ENCODE data around the gene INPP5D.
A peak's percentile ranks its signal among the peaks of the same experiment; 100 is the strongest.

The INPP5D gene

GRCh38 chr2:233021771-233022170, 38.4 kb upstream of the INPP5D start:
- no peak overlapping the region for H3K4me3 ChIP-seq (ENCODE audit: low read length)
- H3K9ac ChIP-seq (ENCODE audit: low read length), result no peak overlapping the region
- peaks cover 12% of the 10 kb centered on the region for H3K9me3 ChIP-seq (ENCODE audit: control insufficient read depth, low read length)
- no peaks in the 10 kb centered on the region for H3K36me3 ChIP-seq (ENCODE audit: control insufficient read depth, insufficient read depth, low read length, severe bottlenecking)
- peaks cover 6% of the 10 kb centered on the region for H3K4me1 ChIP-seq (ENCODE audit: control insufficient read depth, insufficient read depth, low read length)
- H3K27me3 ChIP-seq (replicated peaks; ENCODE audit: control insufficient read depth, insufficient read depth, low read length), result no peaks in the 10 kb centered on the region
- DNase-seq (ENCODE audit: low read depth), result no peak

GRCh38 chr2:233022561-233022960, 37.6 kb upstream of the INPP5D start:
- Histone ChIP-seq H3K36me3 (ENCODE audit: control insufficient read depth, insufficient read depth, low read length, severe bottlenecking) (no peaks in the 10 kb centered on the region), H3K4me3 (ENCODE audit: low read length) (no peak overlapping the region), H3K9ac (ENCODE audit: low read length) (no peak overlapping the region), H3K4me1 (ENCODE audit: control insufficient read depth, insufficient read depth, low read length) (peaks cover 7% of the 10 kb centered on the region), H3K9me3 (ENCODE audit: control insufficient read depth, low read length) (peaks cover 8% of the 10 kb centered on the region), H3K27me3 (replicated peaks; ENCODE audit: control insufficient read depth, insufficient read depth, low read length) (no peaks in the 10 kb centered on the region)
- DNase-seq (ENCODE audit: low read depth), result no peak

- Histone ChIP-seq H3K9ac (ENCODE audit: low read length) (no peak overlapping the region), H3K36me3 (ENCODE audit: control insufficient read depth, insufficient read depth, low read length, severe bottlenecking) (no peaks in the 10 kb centered on the region), H3K4me1 (ENCODE audit: control insufficient read depth, insufficient read depth, low read length) (peaks cover 7% of the 10 kb centered on the region), H3K9me3 (ENCODE audit: control insufficient read depth, low read length) (peaks cover 2% of the 10 kb centered on the region), H3K27me3 (replicated peaks; ENCODE audit: control insufficient read depth, insufficient read depth, low read length) (no peaks in the 10 kb centered on the region), H3K4me3 (ENCODE audit: low read length) (no peak overlapping the region)
- no peak for DNase-seq (ENCODE audit: low read depth)
Measured at GRCh38 chr2:233023007-233023760, 37.0 kb upstream of the INPP5D start.

- no peak overlapping the region for H3K4me3 ChIP-seq (ENCODE audit: low read length)
- no peak for DNase-seq (ENCODE audit: low read depth)
- H3K27me3 ChIP-seq (replicated peaks; ENCODE audit: control insufficient read depth, insufficient read depth, low read length), result no peaks in the 10 kb centered on the region
- peaks cover 7% of the 10 kb centered on the region for H3K4me1 ChIP-seq (ENCODE audit: control insufficient read depth, insufficient read depth, low read length)
- no peak overlapping the region for H3K9ac ChIP-seq (ENCODE audit: low read length)
- no peaks in the 10 kb centered on the region for H3K9me3 ChIP-seq (ENCODE audit: control insufficient read depth, low read length)
- H3K36me3 ChIP-seq (ENCODE audit: control insufficient read depth, insufficient read depth, low read length, severe bottlenecking), result no peaks in the 10 kb centered on the region
Measured at GRCh38 chr2:233023761-233024410, 36.3 kb upstream of the INPP5D start.

- Histone ChIP-seq H3K4me1 (ENCODE audit: control insufficient read depth, insufficient read depth, low read length) (peaks cover 7% of the 10 kb centered on the region), H3K9me3 (ENCODE audit: control insufficient read depth, low read length) (no peaks in the 10 kb centered on the region), H3K27me3 (replicated peaks; ENCODE audit: control insufficient read depth, insufficient read depth, low read length) (no peaks in the 10 kb centered on the region), H3K4me3 (ENCODE audit: low read length) (no peak overlapping the region), H3K36me3 (ENCODE audit: control insufficient read depth, insufficient read depth, low read length, severe bottlenecking) (no peaks in the 10 kb centered on the region), H3K9ac (ENCODE audit: low read length) (no peak overlapping the region)
- peak; percentile 4 for DNase-seq (ENCODE audit: low read depth)
Measured at GRCh38 chr2:233025706-233026105, 34.4 kb upstream of the INPP5D start.

GRCh38 chr2:233026198-233026813, 33.8 kb upstream of the INPP5D start:
- H3K9me3 ChIP-seq (ENCODE audit: control insufficient read depth, low read length), result no peaks in the 10 kb centered on the region
- no peaks in the 10 kb centered on the region for H3K27me3 ChIP-seq (replicated peaks; ENCODE audit: control insufficient read depth, insufficient read depth, low read length)
- no peaks in the 10 kb centered on the region for H3K36me3 ChIP-seq (ENCODE audit: control insufficient read depth, insufficient read depth, low read length, severe bottlenecking)
- no peak overlapping the region for H3K9ac ChIP-seq (ENCODE audit: low read length)
- H3K4me3 ChIP-seq (ENCODE audit: low read length), result no peak overlapping the region
- H3K4me1 ChIP-seq (ENCODE audit: control insufficient read depth, insufficient read depth, low read length), result peaks cover 7% of the 10 kb centered on the region
- DNase-seq (ENCODE audit: low read depth), result peak; percentile 69

- no peak overlapping the region for H3K4me3 ChIP-seq (ENCODE audit: low read length)
- no peaks in the 10 kb centered on the region for H3K27me3 ChIP-seq (replicated peaks; ENCODE audit: control insufficient read depth, insufficient read depth, low read length)
- no peaks in the 10 kb centered on the region for H3K9me3 ChIP-seq (ENCODE audit: control insufficient read depth, low read length)
- DNase-seq (ENCODE audit: low read depth), result no peak
- H3K9ac ChIP-seq (ENCODE audit: low read length), result no peak overlapping the region
- H3K36me3 ChIP-seq (ENCODE audit: control insufficient read depth, insufficient read depth, low read length, severe bottlenecking), result no peaks in the 10 kb centered on the region
- peaks cover 7% of the 10 kb centered on the region for H3K4me1 ChIP-seq (ENCODE audit: control insufficient read depth, insufficient read depth, low read length)
Measured at GRCh38 chr2:233029321-233029720, 30.8 kb upstream of the INPP5D start.

GRCh38 chr2:233031556-233032500, 28.3 kb upstream of the INPP5D start:
- H3K4me3 ChIP-seq (ENCODE audit: low read length), result no peak overlapping the region
- no peak overlapping the region for H3K9ac ChIP-seq (ENCODE audit: low read length)
- DNase-seq (ENCODE audit: low read depth), result no peak
- peaks cover under 1% of the 10 kb centered on the region for H3K4me1 ChIP-seq (ENCODE audit: control insufficient read depth, insufficient read depth, low read length)
- H3K9me3 ChIP-seq (ENCODE audit: control insufficient read depth, low read length), result no peaks in the 10 kb centered on the region
- H3K36me3 ChIP-seq (ENCODE audit: control insufficient read depth, insufficient read depth, low read length, severe bottlenecking), result no peaks in the 10 kb centered on the region
- H3K27me3 ChIP-seq (replicated peaks; ENCODE audit: control insufficient read depth, insufficient read depth, low read length), result no peaks in the 10 kb centered on the region

- H3K27me3 ChIP-seq (replicated peaks; ENCODE audit: control insufficient read depth, insufficient read depth, low read length), result no peaks in the 10 kb centered on the region
- no peak within 1 kb of the TSS for H3K9ac ChIP-seq (ENCODE audit: low read length)
- H3K9me3 ChIP-seq (ENCODE audit: control insufficient read depth, low read length), result no peaks in the 10 kb centered on the region
- no peak within 1 kb of the TSS for H3K4me3 ChIP-seq (ENCODE audit: low read length)
- DNase-seq (ENCODE audit: low read depth), result no peak
- no peaks in the 10 kb centered on the region for H3K4me1 ChIP-seq (ENCODE audit: control insufficient read depth, insufficient read depth, low read length)
- no peaks in the 10 kb centered on the region for H3K36me3 ChIP-seq (ENCODE audit: control insufficient read depth, insufficient read depth, low read length, severe bottlenecking)
Measured at GRCh38 chr2:233032551-233033320, 27.4 kb upstream of the INPP5D start, which contains the start of gene NEU2. NEU2 (plus strand) TSS chr2:233032672; CDS start chr2:233032672, 0 bp downstream.

- DNase-seq (ENCODE audit: low read depth), result no peak
- H3K4me1 ChIP-seq (ENCODE audit: control insufficient read depth, insufficient read depth, low read length), result no peaks in the 10 kb centered on the region
- no peaks in the 10 kb centered on the region for H3K36me3 ChIP-seq (ENCODE audit: control insufficient read depth, insufficient read depth, low read length, severe bottlenecking)
- no peaks in the 10 kb centered on the region for H3K27me3 ChIP-seq (replicated peaks; ENCODE audit: control insufficient read depth, insufficient read depth, low read length)
- no peak overlapping the region for H3K9ac ChIP-seq (ENCODE audit: low read length)
- no peaks in the 10 kb centered on the region for H3K9me3 ChIP-seq (ENCODE audit: control insufficient read depth, low read length)
- H3K4me3 ChIP-seq (ENCODE audit: low read length), result no peak overlapping the region
Measured at GRCh38 chr2:233033672-233034071, 26.5 kb upstream of the INPP5D start.

Data from adipocyte (in vitro differentiated cells).